ENCODE data around the gene STX8.

The STX8 gene

GRCh38 chr17:9432934-9433421 lies 142.6 kb downstream of the STX8 start:
- DNase-seq: no peak

GRCh38 chr17:9432134-9432885 lies 143.3 kb downstream of the STX8 start:
- no peak for DNase-seq

GRCh38 chr17:9431620-9432019 lies 144.0 kb downstream of the STX8 start:
- no peak for DNase-seq

GRCh38 chr17:9427465-9428315 lies 147.9 kb downstream of the STX8 start:
- no peak for DNase-seq

GRCh38 chr17:9424071-9424640 lies 151.5 kb downstream of the STX8 start:
- no peak for DNase-seq

- no peak for DNase-seq
Measured at GRCh38 chr17:9421525-9421924, 154.1 kb downstream of the STX8 start.

GRCh38 chr17:9419932-9420453 lies 155.6 kb downstream of the STX8 start:
- no peak for DNase-seq

- no peak for DNase-seq
Measured at GRCh38 chr17:9414471-9414870, 161.1 kb downstream of the STX8 start.

- DNase-seq: no peak
Measured at GRCh38 chr17:9410737-9411136, 164.9 kb downstream of the STX8 start.

GRCh38 chr17:9410301-9410700 lies 165.3 kb downstream of the STX8 start:
- DNase-seq: no peak

GRCh38 chr17:9409878-9410277 lies 165.7 kb downstream of the STX8 start:
- no peak for DNase-seq

- no peak for DNase-seq
Measured at GRCh38 chr17:9408868-9409829, 166.5 kb downstream of the STX8 start.

GRCh38 chr17:9408381-9408780 lies 167.2 kb downstream of the STX8 start:
- no peak for DNase-seq

- no peak for DNase-seq
Measured at GRCh38 chr17:9406046-9406606, 169.5 kb downstream of the STX8 start.

GRCh38 chr17:9403257-9403656 lies 172.4 kb downstream of the STX8 start:
- no peak for DNase-seq

GRCh38 chr17:9402590-9403199 lies 172.9 kb downstream of the STX8 start:
- no peak for DNase-seq

GRCh38 chr17:9401434-9401833 lies 174.2 kb downstream of the STX8 start:
- DNase-seq: no peak

- no peak for DNase-seq
Measured at GRCh38 chr17:9389111-9389527, 186.5 kb downstream of the STX8 start.

GRCh38 chr17:9386401-9386800 lies 189.2 kb downstream of the STX8 start:
- DNase-seq: no peak

GRCh38 chr17:9383826-9384225 lies 191.8 kb downstream of the STX8 start:
- no peak for DNase-seq

- no peak for DNase-seq
Measured at GRCh38 chr17:9382626-9383025, 193.0 kb downstream of the STX8 start.

All from NCI-H2029 treated with DMSO at 0.1 percent for 48 hours (cell line).